Loucy (cell line): ENCODE results near the gene RUVBL1.

ENCODE experiments used
- H2AFZ ChIP-seq: fragments of 200-600 bp; sonication (generic); 2 replicates; pipeline ENCODE4 v1.6.0; 2016; ENCODE audit warnings: antibody characterized with exemption, mild to moderate bottlenecking, low read length, moderate library complexity
- H3F3A ChIP-seq: fragments of 200-600 bp; 2 replicates; pipeline ENCODE4 v1.6.0; 2016; ENCODE audit warnings: antibody characterized with exemption, low read depth, mild to moderate bottlenecking
- H3K27me3 ChIP-seq: fragments of 200-600 bp; sonication (generic); 2 replicates; pipeline ENCODE4 v1.6.1; 2014; ENCODE audit warnings: low read length, mild to moderate bottlenecking; ENCODE audit not compliant: insufficient read depth, poor library complexity, severe bottlenecking
- H3K36me3 ChIP-seq: fragments of 200-600 bp; sonication (generic); 2 replicates; pipeline ENCODE4 v1.6.1; 2016; ENCODE audit warnings: low read length; ENCODE audit not compliant: insufficient read depth
- H3K4me1 ChIP-seq: fragments of 200-600 bp; sonication (generic); 2 replicates; pipeline ENCODE4 v1.5.1; 2014; ENCODE audit warnings: low read length, mild to moderate bottlenecking; ENCODE audit not compliant: insufficient read depth, poor library complexity, severe bottlenecking
- H3K4me2 ChIP-seq: fragments of 200-600 bp; sonication (generic); 2 replicates; pipeline ENCODE4 v1.6.0; 2014; ENCODE audit warnings: antibody characterized with exemption, low read length, low read depth, mild to moderate bottlenecking; ENCODE audit not compliant: poor library complexity, severe bottlenecking
- H3K4me3 ChIP-seq: fragments of 200-600 bp; sonication (generic); 2 replicates; pipeline ENCODE4 v1.5.1; 2014; ENCODE audit warnings: low read length, mild to moderate bottlenecking, mixed read lengths; ENCODE audit not compliant: poor library complexity, severe bottlenecking
- H3K79me2 ChIP-seq: fragments of 200-600 bp; sonication (generic); 2 replicates; pipeline ENCODE4 v1.6.1; 2014; ENCODE audit warnings: low read length; ENCODE audit not compliant: insufficient read depth
- H3K9ac ChIP-seq: fragments of 200-600 bp; sonication (generic); 2 replicates; pipeline ENCODE4 v1.6.0; 2014; ENCODE audit warnings: mild to moderate bottlenecking, low read depth, low read length, moderate library complexity; ENCODE audit not compliant: poor library complexity, severe bottlenecking
- H3K9me2 ChIP-seq: fragments of 200-600 bp; sonication (generic); replicated peaks from 2 replicates; pipeline ENCODE4 v1.6.1; 2016; ENCODE audit warnings: low read depth, low read length, mixed read lengths
- H3K9me3 ChIP-seq: fragments of 200-600 bp; sonication (generic); 2 replicates; pipeline ENCODE4 v1.6.1; 2014; ENCODE audit warnings: mild to moderate bottlenecking, antibody characterized with exemption, low read length, low read depth; ENCODE audit not compliant: insufficient read depth
- H4K20me1 ChIP-seq: fragments of 200-600 bp; sonication (generic); 2 replicates; pipeline ENCODE4 v1.6.0; 2014; ENCODE audit warnings: antibody characterized with exemption, low read length, mild to moderate bottlenecking; ENCODE audit not compliant: insufficient read depth, poor library complexity, severe bottlenecking
- EZH2phosphoT487 ChIP-seq: fragments of 200-600 bp; IDR thresholded peaks from 2 replicates; pipeline ENCODE4 v1.6.1; 2018; ENCODE audit warnings: antibody characterized with exemption, mild to moderate bottlenecking, moderate library complexity, borderline replicate concordance
- TF ChIP-seq, protein P1 (sequence below): fragments of 200-600 bp; sonication (generic); conservative IDR thresholded peaks from 2 replicates; pipeline ENCODE4 v1.5.1; 2014; ENCODE audit warnings: mild to moderate bottlenecking, antibody characterized with exemption, low read length

RUVBL1 gene

DNA sequence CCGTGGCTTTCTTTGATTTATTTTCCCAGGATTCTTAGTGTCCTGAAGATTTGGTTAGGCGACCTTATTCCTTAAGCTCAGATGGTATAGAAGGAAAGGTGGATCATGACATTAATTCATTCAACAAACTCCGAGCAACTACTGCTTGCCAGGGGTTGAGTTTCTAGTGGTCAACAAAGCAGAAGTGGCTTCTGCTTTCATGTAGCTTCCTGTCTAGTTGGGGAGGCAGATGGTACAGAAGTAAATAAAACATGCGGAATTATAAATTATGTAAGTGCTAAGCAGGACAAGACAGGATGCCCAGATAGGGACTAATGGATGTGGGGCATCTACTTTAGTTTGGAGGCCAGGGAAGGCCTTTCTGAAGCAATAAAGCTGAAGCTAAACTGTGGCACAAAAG, 45.2 kb upstream of the RUVBL1 start:
- no peaks in the 10 kb centered on the region for H3F3A ChIP-seq
- no peaks in the 10 kb centered on the region for H3K9me3 ChIP-seq
- no peak overlapping the region for H3K4me2 ChIP-seq
- H3K79me2 ChIP-seq: peaks cover 12% of the 10 kb centered on the region; the same call in 1 of the 2 replicates
- no peak overlapping the region for H2AFZ ChIP-seq
- peaks cover 18% of the 10 kb centered on the region for H3K4me1 ChIP-seq
- no peak overlapping the region for H3K4me3 ChIP-seq
- no peak overlapping the region for H3K9ac ChIP-seq
- H3K36me3 ChIP-seq: no peaks in the 10 kb centered on the region
- TF ChIP-seq EZH2phosphoT487: no peak
- TF ChIP-seq, protein P1, sequence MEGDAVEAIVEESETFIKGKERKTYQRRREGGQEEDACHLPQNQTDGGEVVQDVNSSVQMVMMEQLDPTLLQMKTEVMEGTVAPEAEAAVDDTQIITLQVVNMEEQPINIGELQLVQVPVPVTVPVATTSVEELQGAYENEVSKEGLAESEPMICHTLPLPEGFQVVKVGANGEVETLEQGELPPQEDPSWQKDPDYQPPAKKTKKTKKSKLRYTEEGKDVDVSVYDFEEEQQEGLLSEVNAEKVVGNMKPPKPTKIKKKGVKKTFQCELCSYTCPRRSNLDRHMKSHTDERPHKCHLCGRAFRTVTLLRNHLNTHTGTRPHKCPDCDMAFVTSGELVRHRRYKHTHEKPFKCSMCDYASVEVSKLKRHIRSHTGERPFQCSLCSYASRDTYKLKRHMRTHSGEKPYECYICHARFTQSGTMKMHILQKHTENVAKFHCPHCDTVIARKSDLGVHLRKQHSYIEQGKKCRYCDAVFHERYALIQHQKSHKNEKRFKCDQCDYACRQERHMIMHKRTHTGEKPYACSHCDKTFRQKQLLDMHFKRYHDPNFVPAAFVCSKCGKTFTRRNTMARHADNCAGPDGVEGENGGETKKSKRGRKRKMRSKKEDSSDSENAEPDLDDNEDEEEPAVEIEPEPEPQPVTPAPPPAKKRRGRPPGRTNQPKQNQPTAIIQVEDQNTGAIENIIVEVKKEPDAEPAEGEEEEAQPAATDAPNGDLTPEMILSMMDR: no peak
- H4K20me1 ChIP-seq: peaks cover 3% of the 10 kb centered on the region
- no peaks in the 10 kb centered on the region for H3K27me3 ChIP-seq
- H3K9me2 ChIP-seq: no peaks in the 10 kb centered on the region

DNA sequence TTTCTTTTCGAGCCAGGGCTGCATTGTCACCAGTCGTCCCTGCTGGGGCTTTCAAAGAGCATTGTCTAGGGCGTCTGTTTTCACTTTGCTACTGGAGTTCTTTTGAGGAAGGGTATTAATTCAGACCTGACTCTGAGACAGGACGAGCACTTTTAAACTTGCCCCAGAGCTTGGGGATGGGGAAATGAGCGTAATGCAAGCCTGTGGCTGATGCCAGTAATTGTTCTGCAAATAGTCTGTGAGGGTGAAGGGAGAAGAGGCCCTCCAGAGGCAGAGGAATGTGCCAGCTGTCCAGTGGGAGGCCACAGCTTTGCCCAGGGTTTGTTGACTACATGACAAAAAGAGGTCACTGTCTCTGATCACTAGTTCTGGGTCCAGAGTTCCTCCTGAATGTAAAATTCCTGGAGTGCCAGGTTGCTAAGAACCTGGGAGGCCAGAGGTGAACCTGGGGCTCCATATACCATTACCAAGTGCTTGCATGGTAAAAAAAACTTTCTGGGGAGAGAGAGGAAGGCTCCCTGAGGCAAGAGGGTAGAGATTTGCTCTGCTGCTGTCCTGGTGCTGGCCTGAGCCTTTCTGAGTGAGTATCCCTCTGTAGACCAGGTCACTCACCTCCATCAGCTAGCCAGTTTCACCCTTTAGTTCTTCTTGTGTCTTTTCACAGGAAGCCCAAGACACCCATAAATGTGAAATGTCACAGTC, 44.5 kb upstream of the RUVBL1 start:
- Histone ChIP-seq H3K4me3 (no peak overlapping the region), H3F3A (no peaks in the 10 kb centered on the region), H3K4me1 (peaks cover 18% of the 10 kb centered on the region), H4K20me1 (peaks cover 3% of the 10 kb centered on the region), H2AFZ (no peak overlapping the region), H3K9ac (no peak overlapping the region), H3K79me2 (peaks cover 15% of the 10 kb centered on the region), H3K9me3 (no peaks in the 10 kb centered on the region), H3K27me3 (no peaks in the 10 kb centered on the region), H3K36me3 (no peaks in the 10 kb centered on the region), H3K4me2 (no peak overlapping the region), H3K9me2 (no peaks in the 10 kb centered on the region)
- no peak for TF ChIP-seq EZH2phosphoT487
- TF ChIP-seq, protein P1: no peak

DNA sequence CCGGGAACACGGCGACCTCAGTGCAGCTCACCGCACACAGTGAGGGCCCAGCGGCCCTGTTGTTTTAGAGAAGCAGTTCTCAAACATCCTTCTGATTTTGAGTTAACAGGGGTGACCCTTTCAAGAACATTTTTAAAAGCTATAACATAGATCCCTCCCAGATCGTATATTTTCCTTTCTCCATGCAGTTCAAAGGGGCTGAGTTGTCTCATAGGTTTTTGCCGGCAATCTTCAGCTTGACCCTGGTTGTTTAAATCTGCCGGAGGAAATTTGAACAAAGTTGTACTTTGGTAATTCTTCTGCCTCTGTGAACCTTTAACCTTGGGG, 44.0 kb upstream of the RUVBL1 start:
- Histone ChIP-seq H3K4me1 (peaks cover 18% of the 10 kb centered on the region), H3K4me3 (no peak overlapping the region), H3F3A (no peaks in the 10 kb centered on the region)

More for the DNA sequence above, 44.0 kb upstream of the RUVBL1 start:
- H3K79me2 ChIP-seq: peaks cover 15% of the 10 kb centered on the region
- peaks cover 3% of the 10 kb centered on the region for H4K20me1 ChIP-seq
- TF ChIP-seq, protein P1: no peak
- TF ChIP-seq EZH2phosphoT487: no peak
- H2AFZ ChIP-seq: no peak overlapping the region
- H3K9ac ChIP-seq: no peak overlapping the region
- no peaks in the 10 kb centered on the region for H3K9me3 ChIP-seq
- no peak overlapping the region for H3K4me2 ChIP-seq
- H3K27me3 ChIP-seq: no peaks in the 10 kb centered on the region
- H3K36me3 ChIP-seq: no peaks in the 10 kb centered on the region
- no peaks in the 10 kb centered on the region for H3K9me2 ChIP-seq
